ENCODE data around the gene VDAC1. TPM values are rescaled to one million over a fixed set of nuclear protein-coding genes. Genes with fewer than 3 reads are reported as not detected.

The VDAC1 gene
- total RNA-seq, 3 donors from 2014 or later = 153 to 283 (median 246) TPM

- peak; percentile 7 for ATAC-seq
- TF ChIP-seq, protein P1, sequence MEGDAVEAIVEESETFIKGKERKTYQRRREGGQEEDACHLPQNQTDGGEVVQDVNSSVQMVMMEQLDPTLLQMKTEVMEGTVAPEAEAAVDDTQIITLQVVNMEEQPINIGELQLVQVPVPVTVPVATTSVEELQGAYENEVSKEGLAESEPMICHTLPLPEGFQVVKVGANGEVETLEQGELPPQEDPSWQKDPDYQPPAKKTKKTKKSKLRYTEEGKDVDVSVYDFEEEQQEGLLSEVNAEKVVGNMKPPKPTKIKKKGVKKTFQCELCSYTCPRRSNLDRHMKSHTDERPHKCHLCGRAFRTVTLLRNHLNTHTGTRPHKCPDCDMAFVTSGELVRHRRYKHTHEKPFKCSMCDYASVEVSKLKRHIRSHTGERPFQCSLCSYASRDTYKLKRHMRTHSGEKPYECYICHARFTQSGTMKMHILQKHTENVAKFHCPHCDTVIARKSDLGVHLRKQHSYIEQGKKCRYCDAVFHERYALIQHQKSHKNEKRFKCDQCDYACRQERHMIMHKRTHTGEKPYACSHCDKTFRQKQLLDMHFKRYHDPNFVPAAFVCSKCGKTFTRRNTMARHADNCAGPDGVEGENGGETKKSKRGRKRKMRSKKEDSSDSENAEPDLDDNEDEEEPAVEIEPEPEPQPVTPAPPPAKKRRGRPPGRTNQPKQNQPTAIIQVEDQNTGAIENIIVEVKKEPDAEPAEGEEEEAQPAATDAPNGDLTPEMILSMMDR (IDR thresholded peaks at IDR 0.05) = no peak
- H3K4me3 ChIP-seq = no peak overlapping the region
- no peaks in the 10 kb centered on the region for H3K9me3 ChIP-seq
- intact Hi-C loops (cut with DNase I, micrococcal nuclease) = no loop called here
- peaks cover 4% of the 10 kb centered on the region for H3K4me1 ChIP-seq (ENCODE audit: low read depth)
- DNase-seq = no peak
- H3K36me3 ChIP-seq (ENCODE audit: low read depth) = no peaks in the 10 kb centered on the region
These were observed 51.1 kb downstream of the VDAC1 start for GRCh38 chr5:133953568-133954145.

GRCh38 chr5:133952729-133953567 lies 51.8 kb downstream of the VDAC1 start:
- no peaks in the 10 kb centered on the region for H3K36me3 ChIP-seq (ENCODE audit: low read depth)
- H3K4me3 ChIP-seq = no peak overlapping the region
- intact Hi-C loops (cut with DNase I, micrococcal nuclease) = no loop called here
- H3K4me1 ChIP-seq (ENCODE audit: low read depth) = peaks cover 4% of the 10 kb centered on the region
- peak; percentile 59 for ATAC-seq
- H3K9me3 ChIP-seq = no peaks in the 10 kb centered on the region
- DNase-seq = peak in 1 of 3 donors; percentile 54
- TF ChIP-seq, protein P1 (IDR thresholded peaks at IDR 0.05) = no peak

DNA sequence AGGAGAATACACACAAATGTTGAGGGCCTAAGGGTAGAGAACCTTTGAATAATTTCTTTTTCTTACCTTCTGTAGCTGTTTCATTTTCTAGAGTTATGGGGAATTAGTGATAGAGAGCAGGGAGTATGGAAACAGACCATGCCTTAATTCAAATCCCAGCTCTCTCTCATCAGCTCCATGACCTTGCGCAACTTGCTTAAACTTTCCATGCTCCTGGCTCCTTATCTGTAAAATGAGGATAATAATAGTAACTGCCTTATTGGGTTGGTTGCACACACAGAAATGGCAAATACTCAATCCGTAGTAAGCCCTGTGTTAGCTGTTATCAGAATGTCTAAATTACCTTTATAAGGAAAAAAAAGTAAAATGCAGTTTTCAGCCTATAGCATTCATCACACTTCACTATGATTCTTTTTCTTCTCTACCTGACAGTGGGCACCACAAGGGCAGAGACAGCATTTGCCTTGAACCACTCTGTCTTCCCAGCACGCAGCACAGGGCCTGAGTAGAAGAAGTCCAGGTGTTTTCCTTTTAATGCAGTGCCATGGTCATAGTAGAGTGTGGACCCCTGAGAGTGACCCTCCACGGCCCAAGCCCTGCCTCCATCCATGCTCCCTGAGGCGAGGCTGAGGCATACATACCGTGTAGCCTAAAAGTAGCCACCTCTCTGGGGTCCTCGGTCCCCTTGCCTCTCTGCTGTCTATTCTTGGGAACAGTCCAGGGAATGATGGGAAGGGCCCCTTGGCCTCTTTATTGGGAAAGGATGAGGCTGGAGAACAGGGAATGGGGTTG lies 53.8 kb downstream of the VDAC1 start:
- ATAC-seq = no peak
- no peaks in the 10 kb centered on the region for H3K4me1 ChIP-seq (ENCODE audit: low read depth)
- no peak for DNase-seq
- H3K36me3 ChIP-seq (ENCODE audit: low read depth) = no peaks in the 10 kb centered on the region
- no peak overlapping the region for H3K4me3 ChIP-seq
- TF ChIP-seq, protein P1 (IDR thresholded peaks at IDR 0.05) = no peak
- intact Hi-C loops (cut with DNase I, micrococcal nuclease) = no loop called here
- H3K9me3 ChIP-seq = no peaks in the 10 kb centered on the region

DNA sequence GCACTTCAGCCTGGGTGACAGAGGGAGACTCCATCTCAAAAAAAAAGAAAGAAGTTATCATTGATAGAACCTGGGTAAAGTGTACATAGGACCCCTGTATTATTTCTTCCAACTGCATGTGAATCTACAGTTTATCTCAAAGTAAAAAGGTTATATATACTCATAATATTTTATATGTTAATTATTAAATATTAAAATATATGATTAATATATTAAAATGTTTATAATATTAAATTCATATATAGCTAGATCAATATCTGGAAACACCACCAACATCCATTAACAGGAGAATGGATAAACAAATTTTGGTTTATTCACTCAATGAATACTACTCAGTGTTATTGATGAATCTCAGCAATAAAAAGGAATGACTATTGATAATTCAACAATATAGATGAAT lies 56.1 kb downstream of the VDAC1 start:
- no peak for ATAC-seq
- TF ChIP-seq, protein P1 (IDR thresholded peaks at IDR 0.05) = no peak
- intact Hi-C loops (cut with DNase I, micrococcal nuclease) = no loop called here

GRCh38 chr5:133947431-133947841 lies 57.3 kb downstream of the VDAC1 start:
- Histone ChIP-seq H3K9me3 (no peaks in the 10 kb centered on the region), H3K4me1 (ENCODE audit: low read depth) (no peaks in the 10 kb centered on the region), H3K4me3 (no peak overlapping the region), H3K36me3 (ENCODE audit: low read depth) (no peaks in the 10 kb centered on the region)
- ATAC-seq (no peak), DNase-seq (peak in 1 of 3 donors; percentile 26)
- TF ChIP-seq, protein P1 (IDR thresholded peaks at IDR 0.05) = no peak
- intact Hi-C loops (cut with DNase I, micrococcal nuclease) = no loop called here

More for the DNA sequence above, 56.1 kb downstream of the VDAC1 start:
- no peaks in the 10 kb centered on the region for H3K4me1 ChIP-seq (ENCODE audit: low read depth)
- H3K4me3 ChIP-seq = no peak overlapping the region
- H3K36me3 ChIP-seq (ENCODE audit: low read depth) = no peaks in the 10 kb centered on the region
- no peak for DNase-seq
- no peaks in the 10 kb centered on the region for H3K9me3 ChIP-seq
